GM21360 (cell line): Measurements from ENCODE around the gene GOLPH3L.
"Not testable (repeated sequence)": the region's sequence is repeated elsewhere in the genome, so short reads cannot be mapped to it uniquely, and the experiment has no call there.

ENCODE experiments used
- ATAC-seq: cut with Tn5 transposase; IDR thresholded peaks from one replicate; pipeline ENCODE4 v1.9.1; 2021; ENCODE audit warnings: mild to moderate bottlenecking, moderate library complexity; ENCODE audit not compliant: unreplicated experiment

Gene GOLPH3L

GRCh38 chr1:150619576-150620509 is 77.1 kb downstream of the GOLPH3L start:
- ATAC-seq, result no peak

DNA sequence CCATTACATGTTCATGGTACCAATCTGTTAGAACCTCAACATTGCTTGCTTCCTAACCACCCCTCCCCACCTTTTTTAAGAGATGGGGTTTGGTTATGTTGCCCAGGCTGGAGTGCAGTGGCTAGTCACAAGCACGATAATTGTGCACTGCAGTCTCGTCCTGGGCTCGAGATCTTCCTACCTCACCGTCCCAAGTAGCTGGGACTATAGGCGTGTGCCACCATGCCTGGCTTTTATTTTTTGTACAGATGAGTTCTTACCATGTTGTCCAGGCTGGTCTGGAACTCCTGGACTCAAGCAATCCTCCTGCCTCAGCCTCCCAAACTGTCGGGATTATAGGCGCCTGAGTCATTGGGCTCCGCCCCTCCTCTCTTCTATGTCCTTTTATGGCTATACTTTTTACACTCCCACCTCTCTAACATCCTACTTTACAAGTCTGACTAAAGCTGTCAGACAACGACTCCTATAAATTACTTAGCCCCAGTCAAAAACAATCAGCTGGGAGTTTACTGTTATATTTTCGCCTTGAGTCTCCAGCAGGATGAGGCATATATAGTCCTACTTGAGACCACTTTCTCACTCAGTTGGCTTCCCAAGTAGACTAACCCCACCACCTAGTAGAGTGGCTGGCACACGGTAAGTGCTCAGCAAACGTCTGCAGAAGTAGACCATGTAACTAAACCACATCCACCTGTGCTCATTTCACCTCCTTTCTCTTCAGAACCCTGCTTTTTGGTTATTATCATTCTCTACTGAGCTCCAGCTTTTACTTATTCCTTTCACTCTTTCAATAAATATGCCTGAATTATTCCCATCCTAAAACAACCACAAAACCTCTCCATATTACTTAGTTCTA is 81.4 kb downstream of the GOLPH3L start:
- ATAC-seq, result no peak

DNA sequence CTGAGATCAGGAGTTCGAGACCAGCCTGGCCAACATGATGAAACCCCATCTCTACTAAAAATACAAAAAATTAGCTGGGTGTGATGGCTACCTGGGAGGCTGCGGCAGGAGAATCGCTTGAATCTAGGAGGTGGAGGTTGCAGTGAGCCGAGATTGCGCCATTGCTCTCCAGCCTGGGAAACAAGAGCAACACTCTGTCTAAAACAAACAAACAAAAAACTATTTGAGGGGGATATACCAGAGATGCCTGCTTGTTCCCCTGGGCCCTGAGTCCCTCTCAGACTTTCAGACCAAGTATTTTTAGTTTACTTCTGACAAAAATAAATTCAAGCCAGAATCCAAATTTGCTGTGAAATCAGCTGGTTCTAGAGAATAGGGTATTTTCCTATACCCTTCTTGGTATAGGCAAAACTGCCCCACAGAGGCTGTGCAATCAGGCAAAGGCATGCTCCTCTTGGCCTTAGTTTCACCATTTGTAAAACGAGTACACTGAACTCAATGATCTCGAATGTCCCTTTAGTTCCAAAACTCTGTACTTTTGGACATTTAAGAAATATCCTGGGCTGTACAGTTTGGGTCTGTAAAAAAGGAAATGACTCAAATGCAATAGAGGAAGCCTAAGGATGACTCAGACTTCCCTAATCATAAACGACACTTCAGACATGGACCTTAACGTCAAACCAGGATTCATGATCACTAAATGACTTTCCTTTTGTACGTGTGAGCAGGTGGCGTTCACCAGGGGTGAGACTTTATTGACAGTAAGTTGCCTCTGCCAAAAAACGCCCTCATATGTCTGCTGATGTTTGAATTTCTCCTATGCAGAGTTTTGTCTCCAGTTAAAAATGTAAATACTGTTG is 83.7 kb downstream of the GOLPH3L start:
- ATAC-seq, result peak; percentile 50

DNA sequence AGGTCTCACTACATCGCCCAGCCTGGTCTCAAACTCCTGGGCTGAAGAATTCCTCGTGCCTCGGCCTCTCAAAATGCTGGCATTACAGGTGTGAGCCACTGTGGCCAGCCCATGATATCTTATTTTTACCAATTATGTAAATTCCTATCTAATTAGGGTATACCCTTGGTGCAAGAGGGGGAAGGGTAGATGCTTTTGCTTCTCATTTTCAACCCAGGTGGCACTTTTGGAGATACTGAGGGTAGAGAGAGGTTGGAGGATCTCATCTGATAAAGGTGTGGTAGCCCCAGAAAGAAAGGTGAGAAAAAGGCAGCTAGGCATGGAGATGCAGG is 85.0 kb downstream of the GOLPH3L start:
- no peak for ATAC-seq

GRCh38 chr1:150610576-150610975 is 86.4 kb downstream of the GOLPH3L start:
- ATAC-seq, result no peak

GRCh38 chr1:150609732-150610131 is 87.2 kb downstream of the GOLPH3L start:
- no peak for ATAC-seq

- ATAC-seq, result no peak
These were observed 90.4 kb downstream of the GOLPH3L start for GRCh38 chr1:150606463-150607142.

GRCh38 chr1:150605451-150605731 is 91.6 kb downstream of the GOLPH3L start:
- not testable (repeated sequence) for ATAC-seq

DNA sequence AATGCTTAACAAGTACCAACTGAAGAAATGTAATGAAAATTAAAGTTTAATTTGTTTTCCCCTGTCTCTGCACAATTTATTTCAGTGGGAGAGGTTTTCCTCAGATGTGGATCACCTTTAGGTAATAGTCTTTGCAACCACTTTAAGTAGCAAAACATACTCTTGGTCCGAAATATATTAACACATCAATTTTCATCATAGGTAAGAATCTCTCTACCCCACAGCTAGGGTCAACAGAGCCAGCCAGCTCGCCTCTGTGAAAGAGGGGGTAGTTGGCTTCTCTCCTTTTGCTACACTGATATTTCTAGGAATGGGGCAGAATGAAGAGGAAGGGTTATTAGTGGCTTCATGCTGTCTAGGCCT is 92.7 kb downstream of the GOLPH3L start:
- ATAC-seq, result no peak

GRCh38 chr1:150603711-150604110 is 93.2 kb downstream of the GOLPH3L start:
- ATAC-seq, result no peak

GRCh38 chr1:150602372-150602771 is 94.6 kb downstream of the GOLPH3L start:
- ATAC-seq, result not testable (repeated sequence)

DNA sequence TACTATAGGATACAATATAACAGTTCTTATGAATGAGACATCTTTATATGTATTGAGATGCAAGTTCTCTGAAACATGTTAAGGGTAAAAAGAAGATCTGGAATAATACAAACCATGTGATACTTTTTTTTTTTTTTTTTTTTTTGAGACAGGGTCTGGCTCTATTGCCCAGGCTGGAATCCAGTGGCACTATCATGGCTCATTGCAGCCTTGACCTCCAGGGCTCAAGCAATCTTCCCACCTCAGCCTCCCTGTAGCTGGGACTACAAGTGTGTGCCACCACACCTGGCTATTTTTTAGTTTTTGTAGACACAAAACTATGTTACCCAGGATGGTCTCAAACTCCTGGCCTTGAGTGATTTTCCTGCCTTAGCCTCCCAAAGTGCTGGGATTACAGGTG is 95.4 kb downstream of the GOLPH3L start:
- ATAC-seq, result no peak

GRCh38 chr1:150598346-150598745 is 98.6 kb downstream of the GOLPH3L start:
- not testable (repeated sequence) for ATAC-seq

DNA sequence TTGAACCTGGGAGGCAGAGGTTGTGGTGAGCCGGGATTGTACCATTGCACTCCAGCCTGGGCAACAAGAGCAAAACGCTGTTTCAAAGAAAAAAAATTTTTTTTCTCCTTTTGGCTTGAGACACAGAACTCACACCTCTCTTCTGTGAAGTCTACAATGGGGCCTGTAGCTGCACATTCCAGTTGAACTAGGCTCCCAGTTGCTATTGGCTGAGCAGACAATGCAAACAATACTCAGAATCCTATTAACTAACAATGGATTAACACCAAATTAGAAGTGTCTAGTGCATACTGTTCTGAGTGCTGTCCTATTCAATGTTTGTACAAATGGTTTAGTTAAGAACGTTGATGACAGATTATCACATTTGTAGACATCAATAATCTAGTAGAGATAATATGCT is 100.0 kb downstream of the GOLPH3L start:
- ATAC-seq, result no peak
